Uterus (tissue), 2 donors: ENCODE measurements around the gene SMAD3.

ENCODE experiments used
- POLR2A ChIP-seq, 2 donors: fragments of 450-650 bp; IDR thresholded peaks; one replicate each; pipeline ENCODE4 v1.6.1; 2016; ENCODE audit warnings: antibody characterized with exemption in 2 of 2, mild to moderate bottlenecking in 1 of 2, moderate library complexity in 1 of 2
- TF ChIP-seq, protein P1 (sequence below), 4 experiments: fragments of 200-600 bp in 2 of 4; fragments of 450-650 bp in 2 of 4; sonication (generic) in 2 of 4; IDR thresholded peaks; one replicate each; pipeline ENCODE4 v1.5.1; 2016 to 2019; ENCODE audit warnings: antibody characterized with exemption in 4 of 4, mild to moderate bottlenecking in 2 of 4, moderate library complexity in 1 of 4

DNA sequence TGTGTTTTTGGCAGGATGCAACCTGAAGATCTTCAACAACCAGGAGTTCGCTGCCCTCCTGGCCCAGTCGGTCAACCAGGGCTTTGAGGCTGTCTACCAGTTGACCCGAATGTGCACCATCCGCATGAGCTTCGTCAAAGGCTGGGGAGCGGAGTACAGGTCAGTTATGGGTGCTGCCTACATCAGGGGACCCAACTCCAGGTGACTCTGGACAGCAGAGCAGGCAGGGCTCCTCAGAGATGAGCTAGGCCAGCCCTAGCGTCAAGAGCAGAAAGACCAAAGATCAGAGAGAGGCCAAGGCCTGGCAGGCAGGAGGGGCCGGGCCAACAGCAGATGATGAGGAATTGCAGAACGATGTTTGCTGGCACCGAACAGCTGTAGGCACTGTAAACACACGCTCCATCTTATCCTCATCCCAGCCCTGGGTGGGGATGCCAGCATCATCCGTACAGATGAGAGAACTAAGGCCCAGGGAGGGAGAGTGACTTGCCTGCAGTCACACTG lies 122.0 kb downstream of the SMAD3 start:
- TF ChIP-seq POLR2A (IDR thresholded peaks at IDR 0.05), result no peak
- TF ChIP-seq, protein P1, sequence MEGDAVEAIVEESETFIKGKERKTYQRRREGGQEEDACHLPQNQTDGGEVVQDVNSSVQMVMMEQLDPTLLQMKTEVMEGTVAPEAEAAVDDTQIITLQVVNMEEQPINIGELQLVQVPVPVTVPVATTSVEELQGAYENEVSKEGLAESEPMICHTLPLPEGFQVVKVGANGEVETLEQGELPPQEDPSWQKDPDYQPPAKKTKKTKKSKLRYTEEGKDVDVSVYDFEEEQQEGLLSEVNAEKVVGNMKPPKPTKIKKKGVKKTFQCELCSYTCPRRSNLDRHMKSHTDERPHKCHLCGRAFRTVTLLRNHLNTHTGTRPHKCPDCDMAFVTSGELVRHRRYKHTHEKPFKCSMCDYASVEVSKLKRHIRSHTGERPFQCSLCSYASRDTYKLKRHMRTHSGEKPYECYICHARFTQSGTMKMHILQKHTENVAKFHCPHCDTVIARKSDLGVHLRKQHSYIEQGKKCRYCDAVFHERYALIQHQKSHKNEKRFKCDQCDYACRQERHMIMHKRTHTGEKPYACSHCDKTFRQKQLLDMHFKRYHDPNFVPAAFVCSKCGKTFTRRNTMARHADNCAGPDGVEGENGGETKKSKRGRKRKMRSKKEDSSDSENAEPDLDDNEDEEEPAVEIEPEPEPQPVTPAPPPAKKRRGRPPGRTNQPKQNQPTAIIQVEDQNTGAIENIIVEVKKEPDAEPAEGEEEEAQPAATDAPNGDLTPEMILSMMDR (IDR thresholded peaks at IDR 0.05), result no peak
